ENCODE measurements around the gene AMOTL1. TPM values are rescaled to one million over a fixed set of nuclear protein-coding genes. Genes with fewer than 3 reads are reported as not detected.

AMOTL1 gene
- total and polyA plus RNA-seq, 2 donors (not counting 3 experiments of a cell fraction or from before 2014, with no cell fraction given), result 12.5 to 37.8 TPM

DNA sequence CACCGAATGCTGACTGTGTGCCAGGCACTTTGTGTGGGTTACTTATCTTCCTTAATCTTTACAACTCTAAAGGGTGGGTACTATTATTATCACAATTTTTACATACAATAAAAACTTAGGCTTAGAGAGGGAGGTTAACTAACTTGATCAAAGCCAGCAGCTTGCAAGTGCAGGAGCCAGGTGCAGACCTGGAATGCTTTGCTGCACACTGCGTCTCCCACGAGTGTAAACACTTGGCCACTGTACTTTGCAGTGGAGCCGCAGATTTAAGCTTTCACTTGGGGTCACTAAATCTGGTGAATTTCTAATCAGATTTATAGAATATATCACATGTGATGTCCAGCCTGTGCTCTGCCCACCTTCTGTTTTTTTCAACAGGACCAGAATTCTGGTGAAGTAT lies 36.7 kb downstream of the AMOTL1 start:
- ChIA-PET POLR2A (no interaction called here), CTCF (no interaction called here)
- FAIRE-seq, result no peak
- Histone ChIP-seq H3K27ac (ENCODE audit: insufficient read depth, low read depth, low read length) (no peak overlapping the region), H3K79me2 (ENCODE audit: control insufficient read depth, insufficient read depth, low read length) (peaks cover 60% of the 10 kb centered on the region), H3K36me3 (ENCODE audit: control insufficient read depth in 2 of 2, extremely low read depth in 1 of 2, insufficient read depth in 2 of 2, low read length in 2 of 2) (peaks cover 6 to 10% of the 10 kb centered on the region in 2 experiments), H2AFZ (ENCODE audit: low read depth, low read length) (no peak overlapping the region), H3K4me1 (ENCODE audit: control insufficient read depth, extremely low read depth, insufficient read depth, low read length) (no peaks in the 10 kb centered on the region), H3K9me3 (replicated peaks; ENCODE audit: control insufficient read depth, insufficient read depth, low read length) (no peaks in the 10 kb centered on the region), H4K20me1 (replicated peaks; ENCODE audit: control insufficient read depth, extremely low read depth, insufficient read depth, low read length) (peaks cover 7% of the 10 kb centered on the region), H3K9ac (replicated peaks; ENCODE audit: extremely low read depth, insufficient read depth, low read length) (no peak overlapping the region), H3K4me2 (ENCODE audit: insufficient read depth, low read length) (no peak overlapping the region), H3K4me3 (replicated peaks in 1 of 3; ENCODE audit: insufficient read depth in 1 of 3, low read depth in 1 of 3, low read length in 3 of 3) (no peak overlapping the region), H3K27me3 (ENCODE audit: control insufficient read depth in 2 of 2, insufficient read depth in 2 of 2, low read length in 2 of 2) (no peaks in the 10 kb centered on the region), H3K9me1 (replicated peaks; ENCODE audit: control insufficient read depth, extremely low read depth, insufficient read depth, low read length) (no peaks in the 10 kb centered on the region)
- no TSS peak for BruUV-seq (replicated peaks)
- dilution Hi-C loops (cut with MboI; ENCODE audit: extremely low pct_ligation_motif_present, low sequenced_read_pairs) (no loop called here), intact Hi-C loops (cut with micrococcal nuclease) (no loop called here)
- TF ChIP-seq, protein P1, sequence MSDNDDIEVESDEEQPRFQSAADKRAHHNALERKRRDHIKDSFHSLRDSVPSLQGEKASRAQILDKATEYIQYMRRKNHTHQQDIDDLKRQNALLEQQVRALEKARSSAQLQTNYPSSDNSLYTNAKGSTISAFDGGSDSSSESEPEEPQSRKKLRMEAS (IDR thresholded peaks at IDR 0.05; ENCODE audit: insufficient read depth, insufficient read length), result no peak
- TF ChIP-seq POLR2AphosphoS5 (IDR thresholded peaks at IDR 0.05; ENCODE audit: insufficient read depth, low read depth, low read length), result no peak
- TF ChIP-seq POLR2A (IDR thresholded peaks at IDR 0.05; ENCODE audit: low read depth, low read length), result no peak
- TF ChIP-seq FOS (IDR thresholded peaks at IDR 0.05; ENCODE audit: borderline replicate concordance, insufficient read depth, low read length), result no peak
- TF ChIP-seq GATA2 (IDR thresholded peaks at IDR 0.05; ENCODE audit: insufficient read depth, insufficient read length, low read depth, low read length), result no peak
- TF ChIP-seq, protein P2, sequence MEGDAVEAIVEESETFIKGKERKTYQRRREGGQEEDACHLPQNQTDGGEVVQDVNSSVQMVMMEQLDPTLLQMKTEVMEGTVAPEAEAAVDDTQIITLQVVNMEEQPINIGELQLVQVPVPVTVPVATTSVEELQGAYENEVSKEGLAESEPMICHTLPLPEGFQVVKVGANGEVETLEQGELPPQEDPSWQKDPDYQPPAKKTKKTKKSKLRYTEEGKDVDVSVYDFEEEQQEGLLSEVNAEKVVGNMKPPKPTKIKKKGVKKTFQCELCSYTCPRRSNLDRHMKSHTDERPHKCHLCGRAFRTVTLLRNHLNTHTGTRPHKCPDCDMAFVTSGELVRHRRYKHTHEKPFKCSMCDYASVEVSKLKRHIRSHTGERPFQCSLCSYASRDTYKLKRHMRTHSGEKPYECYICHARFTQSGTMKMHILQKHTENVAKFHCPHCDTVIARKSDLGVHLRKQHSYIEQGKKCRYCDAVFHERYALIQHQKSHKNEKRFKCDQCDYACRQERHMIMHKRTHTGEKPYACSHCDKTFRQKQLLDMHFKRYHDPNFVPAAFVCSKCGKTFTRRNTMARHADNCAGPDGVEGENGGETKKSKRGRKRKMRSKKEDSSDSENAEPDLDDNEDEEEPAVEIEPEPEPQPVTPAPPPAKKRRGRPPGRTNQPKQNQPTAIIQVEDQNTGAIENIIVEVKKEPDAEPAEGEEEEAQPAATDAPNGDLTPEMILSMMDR (IDR thresholded peaks at IDR 0.05; ENCODE audit: extremely low read depth in 1 of 2, insufficient read depth in 1 of 2, low read depth in 1 of 2, low read length in 2 of 2), result no peak
- no peak for TF ChIP-seq JUN (IDR thresholded peaks at IDR 0.05; ENCODE audit: borderline replicate concordance, insufficient read depth, insufficient read length, low read depth)
- TF ChIP-seq EZH2 (IDR thresholded peaks at IDR 0.05; ENCODE audit: borderline replicate concordance, low read depth, low read length, severe bottlenecking), result no peak
- TF ChIP-seq MYC (IDR thresholded peaks at IDR 0.05; ENCODE audit: low read depth, low read length), result no peak
- no peak for DNase-seq (ENCODE audit: low read depth, low spot score)

All from endothelial cell of umbilical vein (primary cell).